Bronchial epithelial cell (primary cell): ENCODE data around the gene SPOCK2. TPM values are rescaled to one million over a fixed set of nuclear protein-coding genes. Genes with fewer than 3 reads are reported as not detected.

Experiments
- DNase-seq: peaks from one replicate; pipeline ENCODE4 v3.0.0-alpha.2; 2010; ENCODE audit warnings: low read depth
- FAIRE-seq: peaks from 2 replicates; lab custom pipeline; 2011; peaks lifted over from hg19 to GRCh38; lab: Jason Lieb, UNC
- H3K27me3 ChIP-seq: 2 replicates; pipeline ENCODE4 v1.5.1; 2011; ENCODE audit warnings: low read length; ENCODE audit not compliant: control insufficient read depth, insufficient read depth
- H3K36me3 ChIP-seq: 2 replicates; pipeline ENCODE4 v1.5.1; 2011; ENCODE audit warnings: low read length; ENCODE audit not compliant: control insufficient read depth, insufficient read depth
- H3K4me3 ChIP-seq: 2 replicates; pipeline ENCODE4 v1.5.1; 2011; ENCODE audit warnings: mild to moderate bottlenecking, low read depth, low read length, control low read depth
- CTCF ChIP-seq: IDR thresholded peaks from 2 replicates; pipeline ENCODE4 v1.5.1; 2011; ENCODE audit warnings: mild to moderate bottlenecking, moderate library complexity, low read length, control low read depth, inconsistent platforms; ENCODE audit not compliant: insufficient read depth, severe bottlenecking
- total RNA-seq: library from RNA; depleted of rRNA; stranded (reverse); fragments of >200 nt; gene quantifications from 2 replicates; pipeline ENCODE4 v1.2.1, GENCODE V29; 2014

The SPOCK2 gene
- total RNA-seq, 1 donor from 2014 or later: 0.26 TPM

DNA sequence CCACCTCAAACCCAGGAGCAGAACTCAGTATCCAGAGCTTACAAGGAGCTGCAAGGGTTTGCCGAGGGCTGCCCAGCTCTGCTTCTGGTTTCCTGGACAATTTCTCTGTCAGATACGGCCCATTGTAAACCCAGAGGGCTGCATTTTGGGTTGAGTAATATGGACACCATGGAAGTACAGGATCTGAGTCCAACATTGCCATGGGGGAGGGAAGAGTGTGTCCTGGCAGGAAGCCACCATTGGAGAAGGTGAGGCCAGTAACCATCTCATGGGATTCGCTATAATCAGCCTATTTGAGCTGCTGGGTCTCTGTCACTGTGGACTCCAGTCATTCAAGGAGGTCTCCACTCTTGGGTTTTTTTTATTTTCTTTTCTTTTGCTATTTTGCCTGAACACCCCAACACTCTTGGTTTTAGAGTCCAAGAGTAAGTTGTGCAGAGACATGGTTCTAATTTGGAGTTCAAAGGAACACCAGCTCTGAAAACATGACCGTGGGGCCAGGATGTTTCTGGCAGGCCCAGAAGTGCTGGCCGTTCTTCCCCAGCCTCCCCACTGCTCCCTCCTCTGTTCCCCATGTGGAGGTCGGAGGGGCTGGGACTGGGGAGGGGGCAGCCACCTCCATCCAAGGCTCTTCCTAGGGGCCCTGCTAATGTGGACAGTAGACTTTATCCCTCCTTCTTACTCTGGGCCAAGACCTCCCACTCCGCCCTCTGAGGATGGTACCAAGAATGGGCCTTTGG, 77.9 kb downstream of the SPOCK2 start:
- peaks cover 5% of the 10 kb centered on the region for H3K36me3 ChIP-seq
- DNase-seq: no peak
- no peaks in the 10 kb centered on the region for H3K27me3 ChIP-seq
- no peak for TF ChIP-seq CTCF
- no peak for FAIRE-seq
- H3K4me3 ChIP-seq: no peak overlapping the region

DNA sequence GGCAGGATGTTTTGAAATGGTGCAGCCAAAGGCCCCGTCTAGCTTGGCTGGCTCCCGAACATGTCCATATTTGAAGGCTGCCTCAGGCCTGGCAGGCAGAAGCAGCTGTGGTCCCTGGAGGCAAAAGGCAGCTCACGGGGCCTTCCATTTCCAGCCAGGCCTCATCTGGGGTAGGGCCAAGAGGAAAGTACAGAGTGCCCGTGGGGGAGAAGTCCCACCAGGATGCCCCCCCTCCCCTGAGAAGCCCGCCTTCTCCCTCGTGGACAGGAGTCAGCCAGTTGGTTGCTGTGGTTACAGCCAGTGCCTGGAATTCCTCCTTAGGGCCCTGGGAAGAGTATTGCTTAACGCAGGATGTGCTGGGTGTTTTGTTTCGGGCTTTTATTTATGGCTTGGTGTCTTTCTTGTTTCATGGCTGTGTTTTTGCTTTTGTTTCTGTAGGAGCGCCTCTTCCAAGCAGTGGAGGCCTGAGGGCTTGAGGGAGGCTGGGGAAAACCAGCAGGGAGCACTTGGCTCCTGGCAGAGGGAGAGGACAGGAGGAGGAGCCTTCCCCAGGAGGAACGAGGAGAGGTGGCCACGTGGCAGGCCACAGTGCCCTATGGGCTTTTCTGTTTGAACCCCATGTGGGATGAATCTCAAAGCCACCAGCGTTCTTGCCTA, 78.8 kb downstream of the SPOCK2 start:
- H3K36me3 ChIP-seq: peaks cover 5% of the 10 kb centered on the region
- FAIRE-seq: no peak
- no peaks in the 10 kb centered on the region for H3K27me3 ChIP-seq

GRCh38 chr10:72009051-72009424, 79.3 kb downstream of the SPOCK2 start:
- peak; percentile 89 for DNase-seq
- no peak for TF ChIP-seq CTCF
- H3K27me3 ChIP-seq: no peaks in the 10 kb centered on the region
- H3K36me3 ChIP-seq: peaks cover 5% of the 10 kb centered on the region
- FAIRE-seq: peak; percentile 98
- H3K4me3 ChIP-seq: no peak overlapping the region

More for the DNA sequence above, 78.8 kb downstream of the SPOCK2 start:
- TF ChIP-seq CTCF: no peak
- DNase-seq: peak; percentile 80
- no peak overlapping the region for H3K4me3 ChIP-seq

Other genes with a start within 250 kb of the SPOCK2 start
- 1,098 and 1,124 TPM in 2 replicates for gene PSAP, start 237.3 kb downstream of the SPOCK2 start, total RNA-seq
- 11.4 and 16.6 TPM in 2 replicates for gene CHST3, start 124.2 kb downstream of the SPOCK2 start, total RNA-seq
- 138 and 166 TPM in 2 replicates for gene ANAPC16, start 127.5 kb upstream of the SPOCK2 start, total RNA-seq
- 22.4 and 23.3 TPM in 2 replicates for gene ASCC1, start 127.7 kb upstream of the SPOCK2 start, total RNA-seq
- 2,437 and 2,447 TPM in 2 replicates for gene DDIT4, start 185.4 kb upstream of the SPOCK2 start, total RNA-seq